Tibial artery (tissue), 4 donors: ENCODE data around the gene CCDC107.

Source experiments
- DNase-seq, 2 donors: peaks; one replicate each; pipeline ENCODE4 v3.0.0-alpha.2; 2019
- H3K27ac ChIP-seq, 2 donors: fragments of 200-600 bp; sonication (generic) in 1 of 2; 1 replicate in 1 of 2; 2 replicates in 1 of 2; pipeline ENCODE4 v1.5.1; 2018 to 2019; ENCODE audit warnings: mild to moderate bottlenecking in 1 of 2
- H3K27me3 ChIP-seq, 2 donors: fragments of 200-600 bp; sonication (generic) in 1 of 2; one replicate each; pipeline versions ENCODE4 v1.5.1 to v1.6.0; 2016 to 2019
- H3K36me3 ChIP-seq, 3 donors: fragments of 200-600 bp; sonication (generic) in 2 of 3; one replicate each; pipeline ENCODE4 v1.5.1; 2016 to 2019; ENCODE audit warnings: mild to moderate bottlenecking in 2 of 3
- H3K4me1 ChIP-seq, 4 donors: fragments of 200-600 bp; sonication (generic) in 2 of 4; 1 replicate in 3 of 4; 2 replicates in 1 of 4; pipeline ENCODE4 v1.5.1; 2016 to 2019
- H3K4me3 ChIP-seq, 2 donors: fragments of 200-600 bp; sonication (generic) in 1 of 2; 1 replicate in 1 of 2; 2 replicates in 1 of 2; pipeline ENCODE4 v1.5.1; 2018 to 2019; ENCODE audit warnings: mild to moderate bottlenecking in 2 of 2
- H3K9me3 ChIP-seq, 3 donors: fragments of 200-600 bp; sonication (generic) in 1 of 3; one replicate each; pipeline ENCODE4 v1.5.1; 2016 to 2019
- CTCF ChIP-seq, 2 experiments: fragments of 200-600 bp in 1 of 2; fragments of 450-650 bp in 1 of 2; IDR thresholded peaks; one replicate each; pipeline ENCODE4 v1.5.1; 2017 to 2019; ENCODE audit warnings: antibody characterized with exemption in 2 of 2, mild to moderate bottlenecking in 1 of 2, moderate library complexity in 1 of 2
- intact Hi-C: fragments of 100-400 bp; cut with DNase I; formaldehyde crosslinking; loops from one replicate; pipeline ENCODE4 v1.15.0; 2023; ENCODE audit warnings: low total_unique reads

CCDC107 gene

GRCh38 chr9:35666549-35666948, 8.5 kb downstream of the CCDC107 start:
- H3K9me3 ChIP-seq: no peaks in the 10 kb centered on the region
- TF ChIP-seq CTCF (IDR thresholded peaks at IDR 0.05): no peak
- H3K27ac ChIP-seq: peak overlapping the region in 1 of 2 donors; percentile 100
- intact Hi-C loops: no loop called here
- no peak for DNase-seq
- no peaks in the 10 kb centered on the region for H3K27me3 ChIP-seq
- peaks cover 0 to 42% (median 14%) of the 10 kb centered on the region in 4 donors for H3K4me1 ChIP-seq
- H3K4me3 ChIP-seq: no peak overlapping the region
- H3K36me3 ChIP-seq: peaks cover 0 to 12% (median 4%) of the 10 kb centered on the region in 3 donors

GRCh38 chr9:35667939-35668338, 9.8 kb downstream of the CCDC107 start:
- no peaks in the 10 kb centered on the region for H3K27me3 ChIP-seq
- no peaks in the 10 kb centered on the region for H3K36me3 ChIP-seq
- intact Hi-C loops: no loop called here
- no peak for DNase-seq
- H3K4me1 ChIP-seq: peaks cover 0 to 28% (median 11%) of the 10 kb centered on the region in 4 donors
- H3K4me3 ChIP-seq: no peak overlapping the region
- no peaks in the 10 kb centered on the region for H3K9me3 ChIP-seq
- TF ChIP-seq CTCF (IDR thresholded peaks at IDR 0.05): no peak
- H3K27ac ChIP-seq: no peak overlapping the region

- no peak overlapping the region for H3K27ac ChIP-seq
- TF ChIP-seq CTCF (IDR thresholded peaks at IDR 0.05): no peak
- intact Hi-C loops: no loop called here
- no peaks in the 10 kb centered on the region for H3K36me3 ChIP-seq
- no peak overlapping the region for H3K4me3 ChIP-seq
- no peaks in the 10 kb centered on the region for H3K9me3 ChIP-seq
- no peak for DNase-seq
- peaks cover 0 to 30% (median 12%) of the 10 kb centered on the region in 4 donors for H3K4me1 ChIP-seq
- H3K27me3 ChIP-seq: no peaks in the 10 kb centered on the region
Observed at GRCh38 chr9:35669331-35670145, 11.4 kb downstream of the CCDC107 start.

GRCh38 chr9:35673132-35674024, 15.3 kb downstream of the CCDC107 start, which contains the start of gene CA9:
TSS of gene CA9 (plus strand) at chr9:35673928. CDS start at chr9:35673960, 32 bp downstream.
- H3K27ac ChIP-seq: peak within 1 kb of the TSS; percentile 23 to 35

More at GRCh38 chr9:35673132-35674024, 15.3 kb downstream of the CCDC107 start, which contains the start of gene CA9:
- DNase-seq: peak in 1 of 2 donors; percentile 88
- H3K9me3 ChIP-seq: no peaks in the 10 kb centered on the region
- no peaks in the 10 kb centered on the region for H3K27me3 ChIP-seq
- H3K4me1 ChIP-seq: peaks cover 0 to 36% (median 22%) of the 10 kb centered on the region in 4 donors
- H3K4me3 ChIP-seq: no peak within 1 kb of the TSS
- intact Hi-C loops: no loop called here
- TF ChIP-seq CTCF (IDR thresholded peaks at IDR 0.05): no peak
- no peaks in the 10 kb centered on the region for H3K36me3 ChIP-seq
